ENCODE data around the gene COG5.

Gene COG5

DNA sequence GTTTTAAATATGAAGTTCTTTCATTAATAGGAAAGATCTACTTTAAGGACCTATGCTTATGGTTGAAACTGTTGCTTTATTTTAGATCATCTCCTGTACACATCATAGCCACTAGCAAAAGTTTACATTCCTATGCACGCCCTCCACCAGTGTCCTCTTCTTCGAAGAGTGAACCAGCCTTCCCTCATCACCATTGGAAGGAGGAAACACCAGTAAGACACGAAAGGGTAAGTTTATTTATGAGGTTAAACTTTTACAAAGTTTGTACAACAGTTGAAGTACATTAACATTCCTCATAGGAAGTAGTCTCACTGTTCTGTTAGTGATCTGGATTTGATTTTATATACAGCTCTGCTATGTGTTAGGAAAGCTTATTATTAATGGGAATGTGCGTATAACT is 378.0 kb downstream of the COG5 start:
- no peak for DNase-seq (ENCODE audit: low spot score)

DNA sequence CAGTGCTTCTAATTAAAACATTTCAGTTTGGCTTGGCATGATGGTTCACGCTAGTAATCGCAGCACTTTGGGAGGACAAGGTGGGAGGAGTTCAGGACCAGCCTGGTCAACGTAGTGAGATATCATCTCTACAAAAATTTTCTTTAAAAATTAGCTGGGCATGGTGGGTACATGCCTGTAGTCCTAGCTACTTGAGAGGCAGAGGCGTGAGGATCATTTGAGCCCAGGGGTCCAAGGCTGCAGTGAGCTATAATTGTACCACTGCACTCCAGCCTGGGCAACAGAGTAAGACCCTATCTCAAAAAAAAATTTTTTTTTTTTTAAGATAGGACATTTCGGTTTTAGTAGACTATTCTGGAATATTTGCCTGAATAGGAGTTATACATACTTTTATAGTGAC is 382.5 kb downstream of the COG5 start:
- no peak for DNase-seq (ENCODE audit: low spot score)

DNA sequence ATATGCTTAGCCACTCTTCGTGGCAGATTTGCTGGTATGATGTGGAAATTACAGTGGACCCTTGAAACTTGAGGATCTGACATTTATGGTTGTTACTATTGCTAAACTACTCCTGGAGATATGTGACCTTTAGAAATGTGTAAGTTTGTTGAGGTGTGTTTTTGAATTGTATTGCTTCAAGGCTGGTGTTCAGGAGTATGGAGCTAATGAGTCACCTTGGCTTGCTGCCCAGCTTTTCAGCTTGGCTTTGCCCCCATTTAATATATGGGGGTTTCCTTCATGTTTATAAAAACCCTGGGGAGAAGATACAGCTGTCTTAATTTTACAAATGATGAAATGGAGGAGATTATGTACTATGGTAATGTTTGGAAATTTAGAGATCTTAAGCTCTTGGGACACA is 383.3 kb downstream of the COG5 start:
- DNase-seq (ENCODE audit: low spot score): peak; percentile 9

DNA sequence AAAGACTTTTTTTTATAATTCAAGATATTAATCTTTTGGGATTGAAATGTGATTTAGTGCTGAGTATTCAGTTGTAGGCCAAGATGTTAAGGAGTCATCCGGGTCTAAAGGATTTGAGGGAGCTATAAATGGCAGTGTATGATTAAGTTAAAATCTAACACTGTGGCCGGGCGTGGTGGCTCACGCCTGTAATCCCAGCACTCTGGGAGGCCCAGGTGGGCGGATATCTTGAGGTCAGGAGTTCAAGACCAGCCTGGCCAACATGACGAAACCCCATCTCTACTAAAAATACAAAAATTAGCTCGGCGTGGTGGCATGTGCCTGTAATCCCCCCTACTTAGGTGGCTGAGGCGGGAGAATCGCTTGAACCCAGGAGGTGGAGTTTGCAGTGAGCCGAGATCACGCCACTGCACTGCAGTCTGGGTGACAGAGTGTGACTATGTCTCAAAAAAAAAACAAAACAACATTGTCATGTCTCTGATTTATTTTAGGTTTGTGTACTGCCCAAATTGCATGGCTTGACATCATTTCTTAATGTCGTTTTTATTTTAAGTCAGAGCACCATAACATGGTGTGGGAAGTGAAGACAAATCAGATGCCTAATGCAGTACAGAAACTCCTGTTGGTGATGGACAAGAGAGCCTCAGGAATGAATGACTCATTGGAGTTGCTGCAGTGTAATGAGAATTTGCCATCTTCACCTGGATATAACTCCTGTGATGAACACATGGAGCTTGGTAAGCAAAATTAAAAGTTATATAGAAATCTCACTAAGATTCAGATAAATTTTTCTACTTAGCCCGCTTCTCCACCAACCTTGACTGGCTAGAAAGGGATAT is 384.2 kb downstream of the COG5 start:
- DNase-seq (ENCODE audit: low spot score): no peak

DNA sequence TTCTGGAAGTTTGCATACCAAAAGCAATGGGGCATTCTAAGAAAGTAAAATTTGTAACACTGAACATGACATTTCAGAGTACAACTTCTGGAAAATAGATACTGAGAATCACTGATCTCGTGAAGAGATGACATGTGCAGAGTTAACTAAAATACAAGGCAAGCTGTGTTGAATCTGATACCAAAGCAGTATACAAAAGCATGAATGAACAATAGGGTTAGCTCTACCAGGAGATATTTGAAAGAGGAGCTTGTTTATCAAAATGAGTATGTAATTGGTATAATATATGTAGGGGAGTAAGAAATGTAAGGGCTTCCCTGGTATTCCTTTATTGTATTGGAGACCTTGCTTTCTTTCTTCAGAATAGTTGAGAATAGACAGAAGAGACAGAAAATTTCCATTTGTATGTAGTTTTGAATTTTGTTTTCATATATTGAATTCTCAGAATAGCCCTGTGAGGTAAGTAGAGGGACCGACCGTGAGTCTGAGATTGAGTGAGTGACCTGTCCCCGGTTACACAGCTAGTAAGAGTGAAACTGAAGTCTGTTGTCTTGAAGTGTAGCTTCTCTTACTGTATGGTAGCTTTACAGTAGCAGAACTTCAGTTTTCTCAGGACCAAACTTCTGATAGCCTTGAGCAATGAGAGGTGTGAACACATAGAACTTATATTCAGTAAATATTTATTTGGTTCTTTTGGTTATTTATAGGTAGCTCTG is 389.9 kb downstream of the COG5 start:
- DNase-seq (ENCODE audit: low spot score): no peak

DNA sequence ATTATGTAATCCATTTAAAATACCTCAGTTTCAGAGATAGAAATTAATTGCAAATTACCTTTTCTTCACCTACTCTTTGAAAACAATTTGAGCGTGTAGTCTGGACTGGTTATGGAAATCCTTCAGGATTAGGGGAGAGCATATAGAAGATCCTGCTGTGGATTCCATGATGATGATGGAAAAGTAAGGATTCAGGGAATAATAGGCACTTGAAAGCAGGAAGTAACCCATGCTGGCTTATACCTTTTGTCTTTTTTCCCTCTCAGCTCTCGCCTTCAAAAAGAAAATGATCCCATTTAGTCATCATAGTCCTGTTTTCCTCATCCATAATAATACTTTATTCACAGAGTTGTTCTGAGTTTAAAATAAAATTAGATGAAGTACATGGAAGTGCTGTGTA is 390.5 kb downstream of the COG5 start:
- DNase-seq (ENCODE audit: low spot score): no peak

DNA sequence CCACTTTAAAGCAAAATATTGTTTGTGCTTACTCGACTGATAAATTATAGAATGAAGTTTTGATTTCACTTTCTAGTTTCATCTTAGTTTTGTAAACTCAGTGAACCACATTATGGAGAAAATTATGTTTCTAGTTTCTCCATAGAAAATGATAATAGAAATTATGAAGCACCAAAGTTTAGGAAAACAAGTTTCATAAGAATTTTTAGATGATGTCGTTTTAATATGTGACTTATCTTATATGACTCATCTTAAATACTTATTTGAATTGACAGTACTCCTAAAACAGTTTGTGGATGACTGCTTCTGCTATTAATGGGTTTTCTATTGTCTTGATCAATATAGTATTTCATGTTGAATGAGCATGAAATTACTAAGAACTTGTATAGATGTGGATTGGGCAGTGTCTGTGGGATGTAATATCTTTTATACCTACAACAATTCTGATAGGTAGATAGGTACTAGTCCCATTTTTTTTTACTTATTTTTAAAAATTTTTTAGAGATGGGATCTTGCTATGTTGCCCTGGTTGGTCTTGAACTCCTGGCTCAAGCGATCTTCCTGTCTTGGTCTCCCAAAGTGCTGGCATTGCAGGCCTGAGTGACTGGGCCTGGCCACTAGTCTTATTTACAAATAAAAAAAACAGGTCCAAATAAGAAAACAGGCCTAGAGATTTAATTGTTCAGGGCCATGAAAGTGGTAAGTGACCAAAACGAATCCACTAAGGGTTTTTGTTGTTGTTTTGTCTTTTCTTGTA is 391.3 kb downstream of the COG5 start:
- DNase-seq (ENCODE audit: low spot score): no peak

DNA sequence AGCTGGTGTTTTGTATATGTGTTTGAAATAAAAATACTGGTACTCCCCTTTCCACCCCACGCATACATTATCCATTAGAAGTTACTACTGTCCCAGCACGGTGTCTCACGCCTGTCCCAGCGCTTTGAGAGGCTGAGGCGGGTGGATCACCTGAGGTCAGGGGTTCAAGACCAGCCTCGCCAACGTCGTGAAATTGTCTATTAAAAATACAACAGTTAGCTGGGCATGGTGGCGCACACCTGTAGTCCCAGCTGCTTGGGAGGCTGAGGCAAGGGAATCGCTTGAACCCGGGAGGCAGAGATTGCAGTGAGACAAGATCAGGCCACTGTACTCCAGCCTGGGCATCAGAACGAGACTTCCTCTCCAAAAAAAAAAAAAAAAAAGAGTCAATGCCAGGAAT is 392.2 kb downstream of the COG5 start:
- no peak for DNase-seq (ENCODE audit: low spot score)

DNA sequence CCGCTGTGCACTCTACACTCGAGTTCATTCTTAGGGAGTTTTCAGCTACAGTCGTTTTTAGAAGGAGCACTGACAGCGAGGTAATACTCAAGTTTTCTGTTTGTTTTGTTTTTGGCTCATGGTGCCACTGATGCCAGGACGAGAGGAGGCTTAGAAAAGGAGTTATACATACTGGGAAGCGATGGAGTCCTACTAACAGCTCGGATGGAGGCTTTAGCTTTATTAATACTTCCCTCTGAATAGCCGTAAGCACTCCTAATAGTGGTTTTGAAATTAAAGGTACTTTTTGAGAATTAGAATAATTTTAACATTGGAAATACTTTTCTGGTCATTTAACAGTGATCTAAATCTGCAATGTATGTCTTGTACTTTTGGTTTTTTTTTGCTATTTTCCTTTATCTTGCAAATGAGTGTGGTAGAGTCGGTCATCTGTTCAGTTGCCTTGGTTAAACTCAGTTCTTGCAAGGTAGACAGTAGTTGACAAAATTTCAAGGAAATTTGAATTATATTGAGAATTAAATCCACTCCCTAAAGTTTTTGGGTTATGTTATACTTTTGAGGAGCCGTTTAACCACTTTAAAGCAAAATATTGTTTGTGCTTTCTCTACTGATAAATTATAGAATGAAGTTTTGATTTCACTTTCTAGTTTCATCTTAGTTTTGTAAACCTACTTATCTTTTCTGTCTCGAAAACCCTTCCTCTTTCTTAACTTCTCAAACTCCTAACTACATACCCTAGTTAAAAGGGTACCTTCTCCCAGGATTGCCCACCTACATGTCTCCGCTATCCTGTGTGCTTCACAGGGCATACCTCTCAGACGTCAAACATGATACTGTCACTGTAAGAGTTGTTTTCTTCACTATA is 393.4 kb downstream of the COG5 start:
- DNase-seq (ENCODE audit: low spot score): no peak

DNA sequence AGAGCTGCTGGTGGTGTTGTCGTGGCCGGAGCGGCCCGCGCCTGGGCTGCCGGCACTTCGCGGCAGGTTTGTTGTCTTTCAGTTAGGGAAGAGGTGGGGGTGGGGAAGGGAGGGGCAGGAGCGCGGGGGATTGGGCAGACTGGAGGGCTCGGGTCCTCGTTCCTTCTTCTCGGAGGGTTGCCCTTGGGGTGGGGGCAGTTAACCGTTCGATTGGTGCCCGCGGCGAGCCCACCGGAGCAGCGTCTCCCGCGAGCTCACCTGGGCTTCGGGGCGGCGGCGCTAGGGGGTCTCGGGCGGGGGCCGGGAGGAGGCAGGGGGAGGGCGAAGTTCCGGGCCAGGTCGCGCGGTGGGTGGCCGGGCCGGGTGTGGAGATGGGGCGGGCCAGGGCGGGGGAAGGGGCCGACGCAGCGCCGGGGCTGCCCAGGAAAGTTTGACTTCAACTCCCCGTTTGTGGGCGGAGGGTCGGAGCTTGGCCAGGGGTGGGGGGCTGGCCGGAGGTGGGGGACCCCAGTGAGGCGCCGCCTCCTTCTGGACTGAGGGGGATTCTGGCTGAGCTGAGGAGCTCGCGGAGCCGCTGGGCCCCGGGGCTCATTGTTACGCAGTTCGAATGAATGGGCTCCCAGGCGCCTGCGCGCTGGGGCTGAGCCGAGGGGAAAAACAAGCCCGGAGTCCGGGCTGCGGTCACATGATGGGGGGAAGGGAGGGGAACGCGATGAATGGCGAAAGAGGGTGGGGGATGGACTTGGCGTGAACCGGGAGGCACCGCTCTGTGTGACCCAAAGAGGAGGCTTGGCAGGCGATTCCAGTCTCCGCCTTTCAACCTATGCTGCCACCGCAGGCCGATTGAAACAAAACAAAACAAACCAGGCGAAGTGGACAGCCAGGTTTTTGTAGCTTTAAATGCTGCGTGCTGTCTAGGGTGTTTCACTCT is 394.3 kb downstream of the COG5 start:
- peak; percentile 91 for DNase-seq (ENCODE audit: low spot score)

DNA sequence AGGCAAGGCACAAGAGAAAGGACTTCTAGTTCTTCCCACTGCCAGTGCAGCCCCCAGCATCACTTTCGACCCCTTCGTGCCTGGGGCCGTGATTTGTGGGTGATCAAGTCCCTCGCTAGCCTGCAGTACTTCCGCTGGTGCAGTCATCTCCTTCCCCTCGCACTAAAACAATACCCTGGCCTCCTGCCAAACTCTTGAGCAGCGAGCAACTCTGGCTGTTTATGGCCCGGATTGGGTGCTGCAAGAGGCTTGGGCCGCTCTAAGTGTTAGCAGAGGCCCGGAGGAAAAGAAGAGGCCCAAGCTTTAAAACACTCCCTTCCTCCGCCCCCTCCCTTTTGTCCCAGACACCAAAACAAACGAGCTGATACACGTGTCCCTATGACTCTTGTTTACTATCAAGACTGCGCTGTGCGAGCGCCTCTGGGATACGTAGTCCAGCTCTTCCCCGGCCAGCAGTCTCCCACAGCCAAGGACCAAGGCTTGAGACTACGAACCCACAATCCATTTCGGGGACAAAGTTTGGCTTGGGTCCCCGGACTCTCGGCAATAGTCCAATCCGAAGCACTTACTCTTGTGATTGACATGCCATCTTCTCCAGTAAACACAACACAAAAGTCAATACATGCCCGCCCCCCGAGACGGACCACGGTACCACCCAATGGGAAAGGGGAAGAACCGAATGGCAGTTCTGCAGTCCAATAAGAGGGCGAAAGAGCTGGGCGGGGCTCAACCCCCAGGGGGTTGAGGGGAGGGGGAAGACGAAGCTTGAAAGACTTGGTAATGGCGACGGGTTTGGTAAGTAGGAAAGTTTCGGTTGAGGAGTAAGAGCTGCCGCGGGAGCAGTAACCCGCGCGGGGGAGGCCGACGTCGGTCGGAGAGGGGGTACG is 395.2 kb downstream of the COG5 start, which contains the start of gene HBP1:
Gene HBP1, plus strand, starts transcription at position 771 of the 887 bp plus-strand sequence. CDS start 10,891 bp downstream, outside the sequence.
- DNase-seq (ENCODE audit: low spot score): peak; percentile 99

DNA sequence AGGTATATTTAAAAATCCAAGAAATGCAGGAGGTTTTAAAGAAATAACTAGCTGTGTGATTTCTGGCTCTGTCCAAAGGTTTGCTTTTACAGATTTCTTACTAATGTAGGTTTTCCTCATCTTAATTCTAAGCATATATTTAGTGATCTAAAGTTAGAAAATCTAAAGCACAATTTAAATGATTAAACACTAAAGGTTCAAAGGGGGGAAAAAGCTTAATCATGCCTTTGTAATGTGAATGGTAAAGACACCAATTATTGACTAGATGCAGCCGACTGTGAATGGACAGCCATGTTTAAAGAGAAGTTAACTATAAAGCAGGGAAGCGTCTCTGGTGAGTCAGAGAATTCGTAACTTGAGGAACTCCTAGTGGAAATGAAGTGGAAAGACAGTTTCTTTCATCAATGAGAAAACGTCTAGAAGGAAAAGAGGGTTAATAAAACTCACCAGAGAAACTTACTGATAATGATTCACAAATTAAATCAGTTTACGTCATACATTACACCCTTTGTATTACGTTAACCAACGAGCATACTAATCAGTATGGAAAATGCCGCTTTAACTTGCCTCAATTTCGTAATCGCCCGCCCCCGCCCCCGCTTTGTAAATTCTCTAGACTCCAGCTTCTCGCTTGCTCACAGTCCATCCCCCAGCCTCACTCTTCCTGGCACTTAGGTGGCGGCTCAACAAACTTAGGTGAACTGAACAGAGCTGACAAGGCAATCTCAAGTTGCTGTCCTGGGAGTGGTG is 396.1 kb downstream of the COG5 start:
- peak; percentile 37 for DNase-seq (ENCODE audit: low spot score)

DNA sequence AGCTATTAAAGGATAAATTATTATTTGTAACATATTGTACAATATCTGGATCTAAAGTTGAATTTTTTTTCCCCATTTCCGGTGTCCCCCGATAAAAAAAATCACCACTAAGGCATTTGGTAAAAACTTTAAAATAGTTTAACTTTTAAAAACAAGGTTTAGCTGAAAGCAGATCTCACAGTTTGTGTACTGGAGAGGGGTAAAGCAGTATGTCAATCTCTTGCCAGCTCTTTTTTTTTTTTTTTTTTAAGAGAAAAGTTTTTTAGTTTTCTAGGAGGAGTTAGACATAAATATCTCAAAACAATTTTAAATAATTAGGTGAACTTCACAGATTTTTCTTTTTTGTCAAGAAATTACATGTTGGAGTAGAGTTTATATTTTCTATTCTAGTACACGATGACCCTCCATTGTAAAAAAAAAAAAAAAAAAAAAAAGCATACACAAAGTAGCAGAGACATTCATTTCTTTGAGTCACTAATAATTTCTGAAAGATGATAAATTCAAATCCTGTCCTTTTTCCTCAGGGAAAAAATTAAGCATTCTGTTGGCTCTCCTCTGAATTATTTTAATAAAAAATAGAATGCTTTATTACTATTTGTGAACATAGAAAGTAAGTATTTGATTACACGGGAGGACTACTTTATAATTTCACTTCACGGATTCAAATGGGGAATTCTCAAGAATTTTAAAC is 396.8 kb downstream of the COG5 start:
- DNase-seq (ENCODE audit: low spot score): no peak

DNA sequence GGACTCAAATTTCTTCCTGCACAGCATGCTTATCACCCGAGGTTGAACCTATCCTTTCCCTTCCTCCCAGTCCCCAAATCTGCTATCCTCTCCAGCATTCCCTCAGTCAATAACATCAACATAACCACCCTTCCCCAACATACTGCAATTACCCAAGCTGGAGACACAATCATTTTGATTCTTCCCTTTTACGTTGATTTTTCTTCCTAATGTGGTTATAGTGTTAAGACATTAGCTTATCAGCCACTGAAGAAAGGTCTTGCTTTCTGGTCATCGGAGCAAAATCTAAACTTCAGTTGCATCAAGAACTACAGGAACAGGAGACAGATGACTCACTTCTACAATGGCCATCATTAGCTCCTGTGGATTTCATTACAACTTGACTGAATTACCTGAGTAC is 398.4 kb downstream of the COG5 start:
- no peak for DNase-seq (ENCODE audit: low spot score)

DNA sequence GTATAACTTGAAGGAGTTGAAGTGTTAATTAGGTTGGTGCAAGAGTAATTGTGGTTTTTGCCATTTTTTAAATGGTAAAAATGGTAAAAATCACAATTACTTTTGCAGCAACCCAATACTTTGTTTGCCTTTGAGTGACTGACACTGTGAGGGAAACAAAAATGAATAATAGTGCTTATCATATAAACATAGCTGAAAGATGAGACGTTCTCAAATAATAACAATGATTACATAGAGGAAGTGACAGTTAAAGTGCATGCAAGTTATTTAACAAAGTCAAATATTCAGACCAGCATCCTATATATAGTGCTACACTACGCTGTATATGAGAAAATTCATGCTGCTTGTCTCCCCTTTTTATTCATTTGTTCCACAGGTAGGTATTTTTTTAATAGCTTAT is 399.6 kb downstream of the COG5 start:
- DNase-seq (ENCODE audit: low spot score): no peak

DNA sequence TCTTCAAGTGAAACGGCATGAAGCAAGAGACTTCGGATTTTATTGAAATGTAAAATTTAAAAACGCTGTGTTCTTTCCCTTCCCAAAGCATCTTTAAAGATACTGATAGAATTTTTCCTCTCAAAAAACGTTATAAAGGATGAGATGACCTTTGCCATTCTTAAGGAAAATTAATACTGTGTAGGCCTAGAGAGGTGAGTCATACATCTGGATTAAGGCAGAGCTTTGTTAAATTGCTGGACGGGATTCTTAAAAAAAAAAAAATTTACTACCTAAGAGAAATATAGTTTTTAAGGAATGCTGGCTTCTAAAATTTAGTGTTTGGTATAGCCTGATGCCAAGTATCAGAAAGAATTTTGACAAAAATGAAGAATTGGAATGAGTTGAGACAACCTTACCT is 401.2 kb downstream of the COG5 start:
- DNase-seq (ENCODE audit: low spot score): no peak

DNA sequence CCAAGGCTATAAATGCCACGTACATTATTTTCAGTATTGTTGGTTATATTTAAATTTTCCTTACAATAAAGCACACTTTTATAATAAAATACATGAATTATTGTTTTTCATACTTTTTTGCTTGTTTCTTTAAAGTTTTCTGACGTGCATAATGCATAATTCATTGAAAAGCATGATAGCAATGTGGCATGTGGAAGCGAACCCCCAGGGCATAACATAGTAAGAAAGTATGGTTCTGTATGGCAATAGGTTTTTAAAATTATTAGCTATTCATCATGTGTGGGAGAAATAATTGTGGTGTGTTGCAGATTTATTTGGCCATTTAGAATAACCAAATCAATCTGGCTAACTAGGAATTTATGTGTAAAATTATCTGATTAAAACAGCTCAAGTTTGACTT is 402.3 kb downstream of the COG5 start:
- DNase-seq (ENCODE audit: low spot score): no peak

DNA sequence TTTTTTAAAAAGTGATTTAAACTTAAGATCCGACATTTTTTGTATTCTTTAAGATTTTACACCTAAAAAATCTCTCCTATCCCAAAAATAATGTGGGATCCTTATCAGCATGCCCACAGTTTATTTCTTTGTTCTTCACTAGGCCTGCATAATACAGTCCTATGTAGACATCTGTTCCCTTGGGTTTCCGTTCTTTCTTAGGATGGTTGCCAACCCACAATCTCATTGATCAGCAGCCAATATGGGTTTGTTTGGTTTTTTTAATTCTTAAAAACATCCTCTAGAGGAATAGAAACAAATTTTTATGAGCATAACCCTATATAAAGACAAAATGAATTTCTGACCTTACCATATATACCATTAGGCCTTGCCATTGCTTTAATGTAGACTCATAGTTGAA is 403.3 kb downstream of the COG5 start:
- no peak for DNase-seq (ENCODE audit: low spot score)

Data from HuH-7 (cell line).